DOHH2 (cell line): Measurements from ENCODE around the gene NF1.

Source experiments
- CTCF ChIP-seq: fragments of 200-600 bp; sonication (generic); IDR thresholded peaks from one replicate; pipeline ENCODE4 v1.5.1; 2014; ENCODE audit warnings: antibody characterized with exemption, mild to moderate bottlenecking, low read depth, low read length; ENCODE audit not compliant: poor library complexity, severe bottlenecking
- EZH2phosphoT487 ChIP-seq: fragments of 200-600 bp; sonication (generic); IDR thresholded peaks from 2 replicates; pipeline ENCODE4 v1.6.1; 2017; ENCODE audit warnings: borderline replicate concordance, mild to moderate bottlenecking, antibody characterized with exemption, low read length, moderate library complexity, mixed read lengths

GRCh38 chr17:31405890-31406371 lies 311.2 kb downstream of the NF1 start:
- TF ChIP-seq CTCF: no peak
- no peak for TF ChIP-seq EZH2phosphoT487
